IMR-90 (cell line): ENCODE results near the gene NCKAP5. TPM values are rescaled to one million over a fixed set of nuclear protein-coding genes. Genes with fewer than 3 reads are reported as not detected.

Source experiments
- ATAC-seq: fragments of 200-7000 bp; cut with Tn5 transposase; 2 replicates; pipeline ENCODE4 v1.9.1; 2020; ENCODE audit warnings: low read depth, mild to moderate bottlenecking, moderate library complexity
- BruUV-seq: library from RNA; stranded (reverse); fragments of 400-500 nt; replicated peaks from 2 replicates; lab custom pipeline; 2021; lab: Mats Ljungman, UMichigan
- CTCF ChIA-PET: fragments of 300-600 bp; formaldehyde crosslinking; extraction: SDS; loops from one replicate; lab custom pipeline; 2021; ENCODE audit warnings: antibody characterized with exemption; lab: Yijun Ruan, JAX
- POLR2A ChIA-PET: fragments of 300-600 bp; sonication (Branson Sonifier 250); formaldehyde crosslinking; loops from one replicate; lab custom pipeline; 2022; ENCODE audit warnings: antibody characterized with exemption; ENCODE audit not compliant: unreplicated experiment; lab: Charles Lee
- DNase-seq: peaks from one replicate; pipeline ENCODE4 v3.0.0; 2013
- H2AFZ ChIP-seq: replicated peaks from 2 replicates; pipeline ENCODE3; 2013; ENCODE audit warnings: low read length, mild to moderate bottlenecking; ENCODE audit not compliant: poor library complexity
- H2AK5ac ChIP-seq: 2 replicates; pipeline ENCODE4 v1.6.1; 2013; ENCODE audit warnings: low read depth, low read length, inconsistent platforms
- H2AK9ac ChIP-seq: replicated peaks from 2 replicates; pipeline ENCODE3; 2013; ENCODE audit warnings: mild to moderate bottlenecking, low read depth, low read length, moderate library complexity; ENCODE audit not compliant: poor library complexity
- H2BK120ac ChIP-seq: 2 replicates; pipeline ENCODE4 v1.6.1; 2013; ENCODE audit warnings: low read depth, low read length, inconsistent platforms
- H2BK15ac ChIP-seq: 3 replicates; pipeline ENCODE4 v1.6.1; 2013; ENCODE audit warnings: low read depth, low read length, inconsistent platforms
- H2BK20ac ChIP-seq: 2 replicates; pipeline ENCODE4 v1.6.1; 2013; ENCODE audit warnings: low read depth, mild to moderate bottlenecking, inconsistent platforms, low read length, moderate library complexity
- H2BK5ac ChIP-seq: 2 replicates; pipeline ENCODE4 v1.6.1; 2013; ENCODE audit warnings: mild to moderate bottlenecking, low read depth, low read length, inconsistent platforms; ENCODE audit not compliant: poor library complexity, severe bottlenecking
- H3K14ac ChIP-seq: replicated peaks from 2 replicates; pipeline ENCODE4 v1.6.1; 2013; ENCODE audit warnings: low read depth, low read length, inconsistent platforms
- H3K18ac ChIP-seq: 2 replicates; pipeline ENCODE4 v1.6.1; 2013; ENCODE audit warnings: low read depth, low read length, control low read depth
- H3K23ac ChIP-seq: 2 replicates; pipeline ENCODE4 v1.6.1; 2013; ENCODE audit warnings: low read depth, low read length, inconsistent platforms
- H3K27ac ChIP-seq: 2 replicates; pipeline ENCODE4 v1.5.1; 2013; ENCODE audit warnings: mild to moderate bottlenecking, control low read depth, low read length; ENCODE audit not compliant: insufficient read depth
- H3K27me3 ChIP-seq: 2 replicates; pipeline ENCODE4 v1.6.1; 2013; ENCODE audit warnings: low read length; ENCODE audit not compliant: control insufficient read depth, insufficient read depth
- H3K36me3 ChIP-seq: 2 replicates; pipeline ENCODE4 v1.6.1; 2013; ENCODE audit warnings: low read length, mixed read lengths; ENCODE audit not compliant: control insufficient read depth, insufficient read depth
- H3K4ac ChIP-seq: 2 replicates; pipeline ENCODE4 v1.6.1; 2013; ENCODE audit warnings: low read depth, low read length, inconsistent platforms
- H3K4me1 ChIP-seq: 2 replicates; pipeline ENCODE4 v1.6.1; 2013; ENCODE audit warnings: low read length, mixed read lengths; ENCODE audit not compliant: control insufficient read depth, insufficient read depth
- H3K4me2 ChIP-seq: 2 replicates; pipeline ENCODE4 v1.6.1; 2013; ENCODE audit warnings: low read depth, mild to moderate bottlenecking, control low read depth, low read length, moderate library complexity
- H3K4me3 ChIP-seq: 2 replicates; pipeline ENCODE4 v1.5.1; 2013; ENCODE audit warnings: low read depth, mild to moderate bottlenecking, control low read depth, low read length, moderate library complexity; ENCODE audit not compliant: insufficient read depth
- H3K56ac ChIP-seq: 2 replicates; pipeline ENCODE4 v1.6.1; 2013; ENCODE audit warnings: low read length, inconsistent platforms; ENCODE audit not compliant: insufficient read depth; ENCODE audit errors: extremely low read depth
- H3K79me1 ChIP-seq, 2 experiments: 2 replicates each; pipeline ENCODE4 v1.6.1; 2013; ENCODE audit warnings: low read length in 2 of 2, inconsistent platforms in 1 of 2, low read depth in 1 of 2
- H3K9ac ChIP-seq: 2 replicates; pipeline ENCODE4 v1.6.1; 2013; ENCODE audit warnings: low read depth, low read length, control low read depth
- H3K9me1 ChIP-seq: 2 replicates; pipeline ENCODE4 v1.6.1; 2013; ENCODE audit warnings: low read length, inconsistent platforms; ENCODE audit not compliant: insufficient read depth
- H3K9me3 ChIP-seq: 2 replicates; pipeline ENCODE4 v1.6.1; 2013; ENCODE audit warnings: low read length; ENCODE audit not compliant: control insufficient read depth, insufficient read depth
- H4K20me1 ChIP-seq: 2 replicates; pipeline ENCODE4 v1.6.1; 2013; ENCODE audit warnings: low read length, inconsistent platforms; ENCODE audit not compliant: insufficient read depth
- H4K5ac ChIP-seq: 2 replicates; pipeline ENCODE4 v1.6.1; 2013; ENCODE audit warnings: mild to moderate bottlenecking, low read depth, low read length, control low read depth
- H4K8ac ChIP-seq, 2 experiments: 2 replicates each; pipeline ENCODE4 v1.6.1; 2013; ENCODE audit warnings: low read depth in 2 of 2, low read length in 2 of 2, control low read depth in 1 of 2, inconsistent platforms in 1 of 2
- H4K91ac ChIP-seq: 2 replicates; pipeline ENCODE4 v1.6.1; 2013; ENCODE audit warnings: low read depth, low read length, inconsistent platforms; ENCODE audit not compliant: insufficient read depth
- BHLHE40 ChIP-seq: fragments of 150-350 bp; IDR thresholded peaks from 2 replicates; pipeline ENCODE4 v1.6.1; 2016; ENCODE audit warnings: mild to moderate bottlenecking, low read depth, low read length
- CEBPB ChIP-seq: IDR thresholded peaks from 2 replicates; pipeline ENCODE4 v1.6.1; 2012; ENCODE audit warnings: low read depth, low read length, improper control_type of control experiment
- CHD1 ChIP-seq: IDR thresholded peaks from 2 replicates; pipeline ENCODE4 v1.6.1; 2012; ENCODE audit warnings: low read depth, low read length, improper control_type of control experiment
- FOS ChIP-seq: fragments of 150-350 bp; IDR thresholded peaks from 2 replicates; pipeline ENCODE4 v1.6.1; 2016; ENCODE audit warnings: low read depth, low read length
- MAFK ChIP-seq: IDR thresholded peaks from 2 replicates; pipeline ENCODE4 v1.6.1; 2012; ENCODE audit warnings: low read depth, low read length, improper control_type of control experiment
- MAZ ChIP-seq: IDR thresholded peaks from 2 replicates; pipeline ENCODE4 v1.6.1; 2012; ENCODE audit warnings: low read depth, mild to moderate bottlenecking, low read length, improper control_type of control experiment, moderate library complexity, borderline replicate concordance
- MXI1 ChIP-seq: IDR thresholded peaks from 2 replicates; pipeline ENCODE4 v1.6.1; 2012; ENCODE audit warnings: low read depth, mild to moderate bottlenecking, low read length, moderate library complexity, borderline replicate concordance
- NFE2L2 ChIP-seq: fragments of 150-350 bp; IDR thresholded peaks from 2 replicates; pipeline ENCODE4 v1.6.1; 2016; ENCODE audit warnings: low read depth, mild to moderate bottlenecking, low read length
- POLR2A ChIP-seq: IDR thresholded peaks from 2 replicates; pipeline ENCODE4 v1.6.1; 2012; ENCODE audit warnings: mild to moderate bottlenecking, low read depth, low read length
- RAD21 ChIP-seq: IDR thresholded peaks from 2 replicates; pipeline ENCODE4 v1.6.1; 2012; ENCODE audit warnings: low read length, improper control_type of control experiment
- RCOR1 ChIP-seq: IDR thresholded peaks from 2 replicates; pipeline ENCODE4 v1.6.1; 2012; ENCODE audit warnings: mild to moderate bottlenecking, low read length, improper control_type of control experiment; ENCODE audit not compliant: insufficient replicate concordance
- RFX5 ChIP-seq: IDR thresholded peaks from 2 replicates; pipeline ENCODE4 v1.8.0; 2012; ENCODE audit warnings: low read depth, mild to moderate bottlenecking, low read length, moderate library complexity
- SMC3 ChIP-seq: fragments of 150-350 bp; IDR thresholded peaks from 2 replicates; pipeline ENCODE4 v1.6.1; 2016; ENCODE audit warnings: low read depth, mild to moderate bottlenecking, antibody characterized with exemption, low read length, moderate library complexity
- WGBS, 2 experiments: methylation state at CpG; one replicate each; pipeline versions ENCODE4 v1.1.5 to v1.1.7; 2013; ENCODE audit warnings: missing lambda C conversion rate in 2 of 2; ENCODE audit not compliant: insufficient read length in 1 of 2; ENCODE audit errors: extremely low coverage in 2 of 2; 5-methylcytosine and 5-hydroxymethylcytosine counted together
- dilution Hi-C: fragments of 300-500 bp; cut with HindIII; formaldehyde crosslinking; loops from one replicate; pipeline ENCODE4 v1.14.3; 2018; ENCODE audit warnings: low sequenced_read_pairs; ENCODE audit not compliant: unreplicated experiment
- in situ Hi-C: fragments of 300-500 bp; cut with MboI; formaldehyde crosslinking; loops from 3 replicates; pipeline ENCODE4 v1.14.3; 2019; ENCODE audit warnings: low sequenced_read_pairs, inconsistent platforms, mixed read lengths
- intact Hi-C: fragments of 100-400 bp; cut with micrococcal nuclease; formaldehyde crosslinking; loops from 2 replicates; pipeline ENCODE4 v1.10.0; 2022
- polyA plus RNA-seq, 3 experiments: library from polyadenylated mRNA; depleted of rRNA; stranded (reverse); fragments of >200 nt; gene quantifications; 2 replicates each; pipeline ENCODE4 v1.2.3, GENCODE V29; 2012; ENCODE audit warnings: low replicate concordance in 1 of 3
- total RNA-seq: library from RNA; depleted of rRNA; stranded (reverse); fragments of >200 nt; gene quantifications from 2 replicates; pipeline ENCODE4 v1.2.3, GENCODE V29; 2012
- TF ChIP-seq, protein P1 (sequence below): fragments of 150-350 bp; IDR thresholded peaks from 2 replicates; pipeline ENCODE4 v1.6.1; 2017; ENCODE audit warnings: mild to moderate bottlenecking, antibody characterized with exemption, low read length, low read depth
- TF ChIP-seq, protein P2 (sequence below): fragments of 150-350 bp; IDR thresholded peaks from 2 replicates; pipeline ENCODE4 v1.6.1; 2016; ENCODE audit warnings: low read depth, mild to moderate bottlenecking, low read length, moderate library complexity, borderline replicate concordance
- TF ChIP-seq, protein P3 (sequence below): conservative IDR thresholded peaks from 2 replicates; pipeline ENCODE4 v1.5.1; 2012; ENCODE audit warnings: mild to moderate bottlenecking, low read depth, low read length, improper control_type of control experiment

NCKAP5 gene
- total and polyA plus RNA-seq, 2 of the 4 experiments (the other 2 are of a cell fraction): 2.7 to 3.9 TPM

DNA sequence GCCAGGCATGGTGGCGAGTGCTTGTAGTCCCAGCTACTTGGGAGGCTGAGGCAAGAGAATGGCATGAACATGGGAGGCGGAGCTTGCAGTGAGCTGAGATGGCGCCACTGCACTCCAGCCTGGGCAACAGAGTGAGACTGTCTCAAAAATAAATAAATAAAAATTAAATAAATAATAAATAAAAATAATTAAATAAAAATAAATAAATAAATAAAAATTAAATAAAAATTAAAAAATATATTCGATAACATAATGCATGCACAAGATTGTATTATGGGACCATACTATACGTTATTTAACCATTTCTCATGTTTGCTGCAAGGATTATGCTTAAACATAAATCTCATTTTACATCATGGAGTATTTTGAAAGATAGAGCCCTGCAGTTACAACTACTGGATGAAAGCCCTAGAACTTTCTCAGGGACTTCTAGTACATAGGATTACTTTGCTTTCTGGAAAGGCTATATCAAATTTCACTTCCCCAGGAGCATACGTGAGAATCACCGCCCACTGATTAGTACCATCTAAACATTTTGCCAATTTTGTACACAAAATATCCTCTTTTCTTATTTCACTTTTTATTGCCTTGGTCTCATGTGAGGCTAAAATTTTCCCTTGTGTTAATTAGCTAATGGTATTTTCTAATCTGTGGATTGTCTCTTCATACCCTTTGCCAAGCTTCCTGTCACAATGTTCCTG, 664.0 kb downstream of the NCKAP5 start:
- H3K27ac ChIP-seq: no peak overlapping the region
- H3K23ac ChIP-seq: no peak overlapping the region
- in situ Hi-C loops: no loop called here
- DNase-seq (no peak), ATAC-seq (no peak)
- H3K9me3 ChIP-seq: no peaks in the 10 kb centered on the region
- BruUV-seq: no TSS peak
- H2BK120ac ChIP-seq: no peak overlapping the region
- H3K9me1 ChIP-seq: no peaks in the 10 kb centered on the region
- no peak overlapping the region for H2AFZ ChIP-seq
- no peak overlapping the region for H2BK20ac ChIP-seq
- H3K4ac ChIP-seq: no peak overlapping the region
- no peak overlapping the region for H2BK5ac ChIP-seq
- no peak overlapping the region for H4K91ac ChIP-seq
- no CpG with 5 or more reads among the region's 7 CpGs for WGBS, 2 experiments
- H4K8ac ChIP-seq: no peak overlapping the region
- POLR2A ChIA-PET: no interaction called here
- intact Hi-C loops: no loop called here
- no peak overlapping the region for H4K5ac ChIP-seq
- no peak overlapping the region for H3K9ac ChIP-seq
- no peak overlapping the region for H3K18ac ChIP-seq
- no peak overlapping the region for H3K14ac ChIP-seq
- CTCF ChIA-PET: no interaction called here
- no peak for TF ChIP-seq NFE2L2
- TF ChIP-seq, protein P1, sequence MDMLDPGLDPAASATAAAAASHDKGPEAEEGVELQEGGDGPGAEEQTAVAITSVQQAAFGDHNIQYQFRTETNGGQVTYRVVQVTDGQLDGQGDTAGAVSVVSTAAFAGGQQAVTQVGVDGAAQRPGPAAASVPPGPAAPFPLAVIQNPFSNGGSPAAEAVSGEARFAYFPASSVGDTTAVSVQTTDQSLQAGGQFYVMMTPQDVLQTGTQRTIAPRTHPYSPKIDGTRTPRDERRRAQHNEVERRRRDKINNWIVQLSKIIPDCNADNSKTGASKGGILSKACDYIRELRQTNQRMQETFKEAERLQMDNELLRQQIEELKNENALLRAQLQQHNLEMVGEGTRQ: no peak
- TF ChIP-seq POLR2A: no peak
- no peak for TF ChIP-seq CHD1
- TF ChIP-seq CEBPB: no peak
- TF ChIP-seq MXI1: no peak
- no peak for TF ChIP-seq RCOR1
- no peak for TF ChIP-seq BHLHE40
- TF ChIP-seq MAZ: no peak
- TF ChIP-seq RAD21: no peak
- TF ChIP-seq, protein P2, sequence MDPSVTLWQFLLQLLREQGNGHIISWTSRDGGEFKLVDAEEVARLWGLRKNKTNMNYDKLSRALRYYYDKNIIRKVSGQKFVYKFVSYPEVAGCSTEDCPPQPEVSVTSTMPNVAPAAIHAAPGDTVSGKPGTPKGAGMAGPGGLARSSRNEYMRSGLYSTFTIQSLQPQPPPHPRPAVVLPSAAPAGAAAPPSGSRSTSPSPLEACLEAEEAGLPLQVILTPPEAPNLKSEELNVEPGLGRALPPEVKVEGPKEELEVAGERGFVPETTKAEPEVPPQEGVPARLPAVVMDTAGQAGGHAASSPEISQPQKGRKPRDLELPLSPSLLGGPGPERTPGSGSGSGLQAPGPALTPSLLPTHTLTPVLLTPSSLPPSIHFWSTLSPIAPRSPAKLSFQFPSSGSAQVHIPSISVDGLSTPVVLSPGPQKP: no peak
- TF ChIP-seq, protein P3, sequence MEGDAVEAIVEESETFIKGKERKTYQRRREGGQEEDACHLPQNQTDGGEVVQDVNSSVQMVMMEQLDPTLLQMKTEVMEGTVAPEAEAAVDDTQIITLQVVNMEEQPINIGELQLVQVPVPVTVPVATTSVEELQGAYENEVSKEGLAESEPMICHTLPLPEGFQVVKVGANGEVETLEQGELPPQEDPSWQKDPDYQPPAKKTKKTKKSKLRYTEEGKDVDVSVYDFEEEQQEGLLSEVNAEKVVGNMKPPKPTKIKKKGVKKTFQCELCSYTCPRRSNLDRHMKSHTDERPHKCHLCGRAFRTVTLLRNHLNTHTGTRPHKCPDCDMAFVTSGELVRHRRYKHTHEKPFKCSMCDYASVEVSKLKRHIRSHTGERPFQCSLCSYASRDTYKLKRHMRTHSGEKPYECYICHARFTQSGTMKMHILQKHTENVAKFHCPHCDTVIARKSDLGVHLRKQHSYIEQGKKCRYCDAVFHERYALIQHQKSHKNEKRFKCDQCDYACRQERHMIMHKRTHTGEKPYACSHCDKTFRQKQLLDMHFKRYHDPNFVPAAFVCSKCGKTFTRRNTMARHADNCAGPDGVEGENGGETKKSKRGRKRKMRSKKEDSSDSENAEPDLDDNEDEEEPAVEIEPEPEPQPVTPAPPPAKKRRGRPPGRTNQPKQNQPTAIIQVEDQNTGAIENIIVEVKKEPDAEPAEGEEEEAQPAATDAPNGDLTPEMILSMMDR: no peak
- no peak for TF ChIP-seq RFX5
- no peak for TF ChIP-seq MAFK
- TF ChIP-seq SMC3: no peak
- no peak for TF ChIP-seq FOS
- H3K4me2 ChIP-seq: no peak overlapping the region
- H3K4me1 ChIP-seq: no peaks in the 10 kb centered on the region
- no peak overlapping the region for H2BK15ac ChIP-seq
- 0 out of 4 replicates have a peak, but pooled peaks cover 0 to 3% of the 10 kb centered on the region in 2 experiments for H3K79me1 ChIP-seq
- no peaks in the 10 kb centered on the region for H3K27me3 ChIP-seq
- peaks cover 5% of the 10 kb centered on the region; the same call in 1 of the 2 replicates for H4K20me1 ChIP-seq
- H3K36me3 ChIP-seq: peaks cover 2% of the 10 kb centered on the region; the same call in 1 of the 2 replicates
- no peak overlapping the region for H3K4me3 ChIP-seq
- H3K56ac ChIP-seq: no peak overlapping the region
- dilution Hi-C loops: no loop called here
- no peak overlapping the region for H2AK5ac ChIP-seq
- no peak overlapping the region for H2AK9ac ChIP-seq
